Ovary (tissue), 9 donors: ENCODE measurements around the gene DUSP11. TPM values are rescaled to one million over a fixed set of nuclear protein-coding genes. Genes with fewer than 3 reads are reported as not detected.

Experiments
- DNase-seq, 5 donors: peaks; one replicate each; pipeline ENCODE4 v3.0.0-alpha.2; 2019 to 2020
- H3K27ac ChIP-seq, 2 donors: fragments of 200-600 bp; one replicate each; pipeline versions ENCODE4 v1.5.1 to v1.8.0; 2019 to 2022
- H3K27me3 ChIP-seq: fragments of 200-600 bp; one replicate; pipeline ENCODE4 v1.8.0; 2022
- H3K36me3 ChIP-seq: fragments of 200-600 bp; sonication (generic); one replicate; pipeline ENCODE4 v1.5.1; 2019
- H3K4me1 ChIP-seq: one replicate; pipeline ENCODE4 v1.8.1; 2013; ENCODE audit warnings: mild to moderate bottlenecking, moderate library complexity; ENCODE audit not compliant: insufficient read depth
- H3K4me3 ChIP-seq: fragments of 200-600 bp; sonication (generic); one replicate; pipeline ENCODE4 v1.5.1; 2017
- H3K9me3 ChIP-seq, 2 donors: fragments of 200-600 bp in 1 of 2; sonication (generic) in 1 of 2; one replicate each; pipeline versions ENCODE4 v1.5.1 to v1.8.1; 2013 to 2019; ENCODE audit warnings: mild to moderate bottlenecking in 1 of 2, moderate library complexity in 1 of 2
- EP300 ChIP-seq: sonication (generic); formaldehyde crosslinking; IDR thresholded peaks from one replicate; pipeline ENCODE4 v1.6.1; 2017; ENCODE audit warnings: antibody characterized with exemption
- POLR2A ChIP-seq: fragments of 450-650 bp; IDR thresholded peaks from one replicate; pipeline ENCODE4 v1.6.1; 2017; ENCODE audit warnings: antibody characterized with exemption, mild to moderate bottlenecking, moderate library complexity
- WGBS, 3 donors: extraction: QIAGEN DNeasy Blood & Tissue Kit in 1 of 3; methylation state at CpG; one replicate each; pipeline versions ENCODE4 v1.1.5 to v1.1.7; 2013 to 2017; 5-methylcytosine and 5-hydroxymethylcytosine counted together
- intact Hi-C, 4 donors: fragments of 100-400 bp; cut with DNase I; formaldehyde crosslinking; loops; one replicate each; pipeline versions ENCODE4 v1.11.0 to v1.15.1; 2022 to 2023
- polyA plus RNA-seq, 2 donors: library from polyadenylated mRNA; stranded (reverse); fragments of 200-250 nt in 1 of 2; fragments of 350-450 nt in 1 of 2; fragmentation: Illumina TruSeq in 1 of 2; extraction: RNeasy Lipid Tissue Mini Kit (QIAGEN cat#74804) in 1 of 2; gene quantifications; one replicate each; pipeline ENCODE4 v1.2.3, GENCODE V29; 2013 to 2014
- total RNA-seq, 7 donors: library from RNA; depleted of rRNA in 2 of 7; stranded (reverse); fragments of >200 nt in 2 of 7; fragmentation: NEBNext Ultra II Directional in 3 of 7; extraction: Animal tissue kit (Norgen Biotek cat#: 25700) in 3 of 7; gene quantifications; one replicate each; pipeline versions ENCODE4 v1.1.0 to v1.2.4, GENCODE V29; 2016 to 2023
- TF ChIP-seq, protein P1 (sequence below), 3 donors: fragments of 450-650 bp in 2 of 3; fragments of 200-600 bp in 1 of 3; IDR thresholded peaks; one replicate each; pipeline versions ENCODE4 v1.5.1 to v1.8.0; 2016 to 2022; ENCODE audit warnings: antibody characterized with exemption in 3 of 3, mild to moderate bottlenecking in 1 of 3
- donor health status: DM: no; HTN: no; CAD: no; lungs with moderate emphysema.
- donor health status: DM: no; HTN: no; CAD: no.
- donor health status: Bipolar disorder and iron deficiency.
- donor health status: DM: yes; HTN: yes; CAD: no.
- donor health status: DM: no; HTN: no; CAD: no.
- donor health status: DM: yes; HTN: yes; CAD: no.

DUSP11 gene
- total and polyA plus RNA-seq, 9 donors: 19.2 to 54.3 (median 27.2) TPM

DNA sequence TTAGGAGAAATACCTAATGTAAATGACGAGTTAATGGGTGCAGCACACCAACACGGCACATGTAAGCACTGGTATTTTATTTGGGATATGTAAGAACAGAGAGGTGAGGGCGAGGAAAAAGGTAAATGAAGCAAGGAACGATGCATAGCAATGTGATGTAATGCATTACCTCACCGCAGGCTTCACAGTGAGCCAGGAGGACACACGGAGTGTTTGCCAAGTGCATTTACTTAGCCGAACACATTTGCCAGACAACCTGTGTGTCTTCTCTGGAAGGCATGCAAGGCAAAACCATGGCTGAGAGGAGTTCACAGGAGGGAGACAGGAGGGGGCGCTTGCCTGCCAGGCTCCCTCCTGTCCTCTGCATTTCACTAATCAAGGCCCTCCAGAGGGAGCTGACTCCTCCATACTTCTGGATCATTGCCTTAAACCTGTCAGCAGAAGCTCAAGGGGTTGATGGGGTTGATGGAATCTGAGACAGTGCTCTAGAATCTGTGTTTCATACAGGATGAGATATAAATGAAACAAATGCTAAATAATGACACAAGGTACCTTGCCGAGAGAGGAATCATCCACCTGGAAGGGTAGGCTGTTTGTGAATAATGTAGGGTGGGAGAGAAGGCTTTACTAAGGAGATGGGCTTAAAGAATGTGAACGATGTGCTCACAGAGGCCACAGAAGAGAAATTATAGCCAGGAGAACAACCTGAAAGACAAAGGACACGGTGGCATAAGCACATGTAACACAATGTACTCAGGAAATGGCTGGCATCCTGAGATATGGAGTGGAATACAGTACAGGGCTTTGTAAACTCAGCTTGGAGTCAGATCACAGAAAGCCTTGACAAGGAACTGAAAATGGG lies 33.7 kb downstream of the DUSP11 start:
- Histone ChIP-seq H3K36me3 (no peaks in the 10 kb centered on the region), H3K27ac (no peak overlapping the region)

GRCh38 chr2:73740767-73741166 lies 39.1 kb downstream of the DUSP11 start:
- H3K27me3 ChIP-seq: no peaks in the 10 kb centered on the region
- 82 to 99% (median 83%) methylated on average over 2 of the region's 2 CpGs for WGBS, 3 donors
- H3K4me3 ChIP-seq: no peak overlapping the region
- intact Hi-C loops: no loop called here
- TF ChIP-seq, protein P1, sequence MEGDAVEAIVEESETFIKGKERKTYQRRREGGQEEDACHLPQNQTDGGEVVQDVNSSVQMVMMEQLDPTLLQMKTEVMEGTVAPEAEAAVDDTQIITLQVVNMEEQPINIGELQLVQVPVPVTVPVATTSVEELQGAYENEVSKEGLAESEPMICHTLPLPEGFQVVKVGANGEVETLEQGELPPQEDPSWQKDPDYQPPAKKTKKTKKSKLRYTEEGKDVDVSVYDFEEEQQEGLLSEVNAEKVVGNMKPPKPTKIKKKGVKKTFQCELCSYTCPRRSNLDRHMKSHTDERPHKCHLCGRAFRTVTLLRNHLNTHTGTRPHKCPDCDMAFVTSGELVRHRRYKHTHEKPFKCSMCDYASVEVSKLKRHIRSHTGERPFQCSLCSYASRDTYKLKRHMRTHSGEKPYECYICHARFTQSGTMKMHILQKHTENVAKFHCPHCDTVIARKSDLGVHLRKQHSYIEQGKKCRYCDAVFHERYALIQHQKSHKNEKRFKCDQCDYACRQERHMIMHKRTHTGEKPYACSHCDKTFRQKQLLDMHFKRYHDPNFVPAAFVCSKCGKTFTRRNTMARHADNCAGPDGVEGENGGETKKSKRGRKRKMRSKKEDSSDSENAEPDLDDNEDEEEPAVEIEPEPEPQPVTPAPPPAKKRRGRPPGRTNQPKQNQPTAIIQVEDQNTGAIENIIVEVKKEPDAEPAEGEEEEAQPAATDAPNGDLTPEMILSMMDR (IDR thresholded peaks at IDR 0.05): no peak
- no peak for TF ChIP-seq EP300
- no peaks in the 10 kb centered on the region for H3K4me1 ChIP-seq
- H3K36me3 ChIP-seq: no peaks in the 10 kb centered on the region
- no peak overlapping the region for H3K27ac ChIP-seq
- no peak for DNase-seq
- H3K9me3 ChIP-seq: no peaks in the 10 kb centered on the region

More for the DNA sequence above, 33.7 kb downstream of the DUSP11 start:
- intact Hi-C loops: no loop called here
- H3K4me3 ChIP-seq: no peak overlapping the region
- H3K4me1 ChIP-seq: no peaks in the 10 kb centered on the region
- TF ChIP-seq EP300 (no peak), POLR2A (no peak)
- TF ChIP-seq, protein P1 (IDR thresholded peaks at IDR 0.05): no peak
- no peak for DNase-seq
- 87 to 92% (median 91%) methylated on average over 11 of the region's 11 CpGs for WGBS, 3 donors
- H3K27me3 ChIP-seq: no peaks in the 10 kb centered on the region
- no peaks in the 10 kb centered on the region for H3K9me3 ChIP-seq

- H3K9me3 ChIP-seq: no peaks in the 10 kb centered on the region
- no peaks in the 10 kb centered on the region for H3K27me3 ChIP-seq
- WGBS, 3 donors: 88 to 97% (median 93%) methylated on average over 3 of the region's 3 CpGs
- no peaks in the 10 kb centered on the region for H3K4me1 ChIP-seq
- TF ChIP-seq, protein P1 (IDR thresholded peaks at IDR 0.05): no peak
- intact Hi-C loops: no loop called here
- DNase-seq: no peak
- H3K36me3 ChIP-seq: no peaks in the 10 kb centered on the region
- no peak overlapping the region for H3K27ac ChIP-seq
- H3K4me3 ChIP-seq: no peak overlapping the region
Measured at GRCh38 chr2:73739101-73739500, 40.8 kb downstream of the DUSP11 start.

GRCh38 chr2:73736855-73737779 lies 42.8 kb downstream of the DUSP11 start, which contains the start of gene TPRKB:
TPRKB (minus strand) TSS chr2:73737345; CDS start chr2:73734569, 2,776 bp downstream.
- intact Hi-C loops: no loop called here
- no peaks in the 10 kb centered on the region for H3K36me3 ChIP-seq
- peak within 1 kb of the TSS; percentile 68 for H3K4me3 ChIP-seq
- TF ChIP-seq, protein P1 (IDR thresholded peaks at IDR 0.05): no peak
- TF ChIP-seq POLR2A: peak; percentile 38
- peak; percentile 95 to 97 (median 96) for DNase-seq
- no peaks in the 10 kb centered on the region for H3K4me1 ChIP-seq
- H3K9me3 ChIP-seq: no peaks in the 10 kb centered on the region
- H3K27me3 ChIP-seq: no peaks in the 10 kb centered on the region
- peak within 1 kb of the TSS in 1 of 2 donors; percentile 24 for H3K27ac ChIP-seq
- 1% methylated on average over 46 to 49 of the region's 49 CpGs for WGBS, 3 donors
